ENCODE data around the gene PLCXD1. TPM values are rescaled to one million over a fixed set of nuclear protein-coding genes. Genes with fewer than 3 reads are reported as not detected.

PLCXD1 gene
- polyA plus RNA-seq, 1 donor from 2014 or later: 30.1 TPM

- H4K20me1 ChIP-seq (ENCODE audit: insufficient read depth): no peaks in the 10 kb centered on the region
- no peaks in the 10 kb centered on the region for H3K27me3 ChIP-seq (ENCODE audit: insufficient read depth, low read depth, low read length)
- TF ChIP-seq EP300 (conservative IDR thresholded peaks at IDR 0.05; ENCODE audit: poor library complexity, severe bottlenecking) (no peak), TAF1 (IDR thresholded peaks at IDR 0.05; ENCODE audit: low read depth) (no peak), MXI1 (conservative IDR thresholded peaks at IDR 0.05; ENCODE audit: poor library complexity, severe bottlenecking) (no peak), EZH2 (IDR thresholded peaks at IDR 0.05; ENCODE audit: borderline replicate concordance, insufficient read depth, low read length, poor library complexity, severe bottlenecking) (no peak), RAD21 (conservative IDR thresholded peaks at IDR 0.05) (no peak), REST (IDR thresholded peaks at IDR 0.05; ENCODE audit: borderline replicate concordance) (no peak), SMC3 (conservative IDR thresholded peaks at IDR 0.05; ENCODE audit: poor library complexity) (no peak), POLR2AphosphoS5 (IDR thresholded peaks at IDR 0.05) (no peak)
- TF ChIP-seq, protein P1, sequence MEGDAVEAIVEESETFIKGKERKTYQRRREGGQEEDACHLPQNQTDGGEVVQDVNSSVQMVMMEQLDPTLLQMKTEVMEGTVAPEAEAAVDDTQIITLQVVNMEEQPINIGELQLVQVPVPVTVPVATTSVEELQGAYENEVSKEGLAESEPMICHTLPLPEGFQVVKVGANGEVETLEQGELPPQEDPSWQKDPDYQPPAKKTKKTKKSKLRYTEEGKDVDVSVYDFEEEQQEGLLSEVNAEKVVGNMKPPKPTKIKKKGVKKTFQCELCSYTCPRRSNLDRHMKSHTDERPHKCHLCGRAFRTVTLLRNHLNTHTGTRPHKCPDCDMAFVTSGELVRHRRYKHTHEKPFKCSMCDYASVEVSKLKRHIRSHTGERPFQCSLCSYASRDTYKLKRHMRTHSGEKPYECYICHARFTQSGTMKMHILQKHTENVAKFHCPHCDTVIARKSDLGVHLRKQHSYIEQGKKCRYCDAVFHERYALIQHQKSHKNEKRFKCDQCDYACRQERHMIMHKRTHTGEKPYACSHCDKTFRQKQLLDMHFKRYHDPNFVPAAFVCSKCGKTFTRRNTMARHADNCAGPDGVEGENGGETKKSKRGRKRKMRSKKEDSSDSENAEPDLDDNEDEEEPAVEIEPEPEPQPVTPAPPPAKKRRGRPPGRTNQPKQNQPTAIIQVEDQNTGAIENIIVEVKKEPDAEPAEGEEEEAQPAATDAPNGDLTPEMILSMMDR (IDR thresholded peaks at IDR 0.05; ENCODE audit: poor library complexity, severe bottlenecking): no peak
- no peaks in the 10 kb centered on the region for H3F3A ChIP-seq (ENCODE audit: insufficient read depth, low read length, poor library complexity, severe bottlenecking)
- H3K79me2 ChIP-seq (replicated peaks; ENCODE audit: insufficient read depth, low read length): no peaks in the 10 kb centered on the region
- H3K9ac ChIP-seq (ENCODE audit: low read length): no peak overlapping the region
- no peak overlapping the region for H2AFZ ChIP-seq (ENCODE audit: low read depth, low read length)
- H3K27ac ChIP-seq (ENCODE audit: low read length): no peak overlapping the region
- H3K4me2 ChIP-seq (ENCODE audit: low read length): no peak overlapping the region
- H3K9me3 ChIP-seq (ENCODE audit: low read length): no peaks in the 10 kb centered on the region
- H3K36me3 ChIP-seq (ENCODE audit: insufficient read depth, low read length): no peaks in the 10 kb centered on the region
- no peak overlapping the region for H3K4me3 ChIP-seq (ENCODE audit: low read length)
- no peaks in the 10 kb centered on the region for H3K9me2 ChIP-seq (ENCODE audit: insufficient read depth, low read length)
Measured at GRCh38 chrX:348461-349117, 67.4 kb downstream of the PLCXD1 start.

GRCh38 chrX:349196-349595 lies 68.0 kb downstream of the PLCXD1 start:
- Histone ChIP-seq H3F3A (ENCODE audit: insufficient read depth, low read length, poor library complexity, severe bottlenecking) (no peaks in the 10 kb centered on the region), H4K20me1 (ENCODE audit: insufficient read depth) (no peaks in the 10 kb centered on the region), H3K9ac (ENCODE audit: low read length) (no peak overlapping the region), H3K4me2 (ENCODE audit: low read length) (no peak overlapping the region), H2AFZ (ENCODE audit: low read depth, low read length) (no peak overlapping the region), H3K4me3 (ENCODE audit: low read length) (no peak overlapping the region), H3K79me2 (replicated peaks; ENCODE audit: insufficient read depth, low read length) (no peaks in the 10 kb centered on the region), H3K27me3 (ENCODE audit: insufficient read depth, low read depth, low read length) (no peaks in the 10 kb centered on the region), H3K36me3 (ENCODE audit: insufficient read depth, low read length) (no peaks in the 10 kb centered on the region), H3K9me3 (ENCODE audit: low read length) (no peaks in the 10 kb centered on the region), H3K9me2 (ENCODE audit: insufficient read depth, low read length) (no peaks in the 10 kb centered on the region), H3K27ac (ENCODE audit: low read length) (no peak overlapping the region)
- TF ChIP-seq POLR2AphosphoS5 (IDR thresholded peaks at IDR 0.05) (no peak), EP300 (conservative IDR thresholded peaks at IDR 0.05; ENCODE audit: poor library complexity, severe bottlenecking) (no peak), REST (IDR thresholded peaks at IDR 0.05; ENCODE audit: borderline replicate concordance) (no peak), SMC3 (conservative IDR thresholded peaks at IDR 0.05; ENCODE audit: poor library complexity) (no peak), MXI1 (conservative IDR thresholded peaks at IDR 0.05; ENCODE audit: poor library complexity, severe bottlenecking) (no peak), RAD21 (conservative IDR thresholded peaks at IDR 0.05) (no peak), TAF1 (IDR thresholded peaks at IDR 0.05; ENCODE audit: low read depth) (no peak), EZH2 (IDR thresholded peaks at IDR 0.05; ENCODE audit: borderline replicate concordance, insufficient read depth, low read length, poor library complexity, severe bottlenecking) (no peak)
- TF ChIP-seq, protein P1 (IDR thresholded peaks at IDR 0.05; ENCODE audit: poor library complexity, severe bottlenecking): no peak

Measured in neural cell (in vitro differentiated cells).